ENCODE measurements around the gene TSPYL1. TPM values are rescaled to one million over a fixed set of nuclear protein-coding genes. Genes with fewer than 3 reads are reported as not detected.
"Not testable (repeated sequence)": the region's sequence is repeated elsewhere in the genome, so short reads cannot be mapped to it uniquely, and the experiment has no call there.

The TSPYL1 gene
- total RNA-seq, 1 donor from 2014 or later: 205 TPM

DNA sequence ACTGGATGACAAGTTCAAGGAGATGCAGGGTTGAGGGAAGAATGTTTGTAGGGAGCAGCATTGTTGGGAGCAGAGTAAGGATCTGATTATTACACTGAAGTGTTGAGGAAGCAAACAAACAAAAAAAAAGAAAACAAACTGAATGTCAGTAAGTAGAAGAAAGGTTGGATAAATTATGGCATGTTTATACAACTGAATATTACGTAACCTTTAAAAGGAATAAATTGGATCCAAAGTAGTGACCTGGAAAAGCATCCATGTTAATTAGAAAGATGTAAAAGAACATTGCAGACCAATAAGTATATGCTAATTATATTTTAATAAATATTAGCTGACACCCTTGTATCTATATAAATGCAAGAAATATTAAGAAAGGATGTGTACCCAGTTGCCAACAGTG, 12.8 kb upstream of the TSPYL1 start:
- DNase-seq: no peak

GRCh38 chr6:116291701-116292396, 12.1 kb upstream of the TSPYL1 start:
- DNase-seq: no peak

GRCh38 chr6:116290799-116291198, 11.1 kb upstream of the TSPYL1 start:
- no peak for DNase-seq

DNA sequence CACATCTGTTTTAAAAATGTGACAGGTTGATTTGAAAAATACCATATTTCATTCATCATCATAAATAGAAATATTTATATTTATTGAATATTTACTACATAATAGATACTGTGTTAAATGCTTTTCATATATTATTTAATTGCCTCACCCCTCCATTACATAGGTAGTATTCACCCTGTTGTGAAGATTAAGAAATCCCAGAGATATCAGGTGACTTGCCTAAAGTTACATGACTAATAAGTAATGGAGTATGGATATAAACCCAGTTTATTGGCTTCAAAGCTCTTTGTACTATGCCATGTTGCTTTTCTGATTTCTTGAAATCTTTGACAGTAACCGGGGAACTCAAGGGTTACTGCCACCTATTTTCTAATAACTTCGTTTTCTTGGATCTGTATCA, 10.1 kb upstream of the TSPYL1 start:
- no peak for DNase-seq

- no peak for DNase-seq
Observed at GRCh38 chr6:116287689-116288282, 8.1 kb upstream of the TSPYL1 start.

GRCh38 chr6:116286773-116287358, 7.1 kb upstream of the TSPYL1 start:
- DNase-seq: no peak

DNA sequence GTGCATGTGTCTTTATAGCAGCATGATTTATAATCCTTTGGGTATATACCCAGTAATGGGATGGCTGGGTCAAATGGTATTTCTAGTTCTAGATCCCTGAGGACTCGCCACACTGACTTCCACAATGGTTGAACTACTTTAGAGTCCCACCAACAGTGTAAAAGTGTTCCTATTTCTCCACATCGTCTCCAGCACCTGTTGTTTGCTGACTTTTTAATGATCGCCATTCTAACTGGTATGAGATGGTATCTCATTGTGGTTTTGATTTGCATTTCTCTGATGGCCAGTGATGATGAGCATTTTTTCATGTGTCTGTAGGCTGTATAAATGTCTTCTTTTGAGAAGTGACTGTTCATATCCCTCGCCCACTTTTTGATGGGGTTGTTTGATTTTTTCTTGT, 5.3 kb upstream of the TSPYL1 start:
- not testable (repeated sequence) for DNase-seq

DNA sequence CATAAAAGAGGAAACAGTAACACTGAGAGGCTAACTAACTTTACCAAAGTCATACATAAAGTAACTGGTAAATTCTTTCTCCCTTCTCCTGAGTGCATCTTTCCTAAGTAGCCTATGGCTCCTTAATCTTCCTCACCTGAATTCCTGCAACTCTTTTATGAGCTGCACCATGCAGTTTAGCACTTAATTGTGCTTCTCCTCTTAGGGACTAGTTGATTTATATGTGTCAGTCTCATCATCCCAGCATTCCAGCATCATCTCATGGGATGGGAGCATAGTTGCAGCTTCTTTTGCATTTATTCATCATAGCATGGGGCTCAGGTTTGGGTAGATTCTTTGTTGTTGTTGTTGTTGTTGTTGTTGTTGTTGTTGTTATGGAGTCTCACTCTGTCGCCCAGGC, 3.5 kb upstream of the TSPYL1 start:
- DNase-seq: no peak

DNA sequence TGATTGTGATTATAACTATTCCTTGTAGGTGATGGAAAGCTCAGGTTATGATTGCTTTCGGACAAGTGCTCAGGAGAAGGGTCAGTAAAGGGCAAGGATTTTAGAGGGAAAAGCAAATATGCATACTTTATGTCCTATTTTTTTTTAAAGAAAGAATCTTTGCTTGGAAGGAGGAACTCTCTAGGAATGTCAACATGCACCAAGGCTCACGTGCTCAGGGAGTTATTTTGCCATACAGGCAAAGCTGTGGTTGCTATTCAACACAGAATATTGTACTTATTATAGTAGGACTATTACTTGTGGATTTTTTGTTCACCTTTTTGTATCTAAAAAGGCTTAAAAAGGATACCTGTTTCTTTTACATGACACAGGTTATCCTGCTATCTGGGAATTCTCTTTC, 3.0 kb upstream of the TSPYL1 start:
- no peak for DNase-seq

DNA sequence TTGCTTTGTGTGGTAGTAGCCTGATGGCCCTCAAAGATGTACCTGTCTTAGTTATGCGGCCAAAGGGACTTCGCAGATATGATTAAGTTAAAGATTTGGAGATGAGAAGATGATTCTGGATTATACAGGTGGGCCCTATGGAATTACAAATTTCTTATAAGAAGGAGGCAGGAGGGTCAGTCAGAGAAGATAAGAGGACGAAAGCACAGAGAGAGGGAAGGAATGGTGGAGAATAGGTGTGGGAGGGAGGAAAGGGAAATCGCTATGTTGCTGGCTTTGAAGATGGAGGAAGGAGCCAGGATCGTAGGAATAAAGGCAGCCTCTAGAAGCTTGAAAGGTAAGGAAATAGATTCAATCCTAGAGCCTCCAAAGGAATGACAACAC, 1.2 kb upstream of the TSPYL1 start:
- DNase-seq: no peak

GRCh38 chr6:116280161-116280932, 617 bp upstream of the TSPYL1 start:
- no peak for DNase-seq

DNA sequence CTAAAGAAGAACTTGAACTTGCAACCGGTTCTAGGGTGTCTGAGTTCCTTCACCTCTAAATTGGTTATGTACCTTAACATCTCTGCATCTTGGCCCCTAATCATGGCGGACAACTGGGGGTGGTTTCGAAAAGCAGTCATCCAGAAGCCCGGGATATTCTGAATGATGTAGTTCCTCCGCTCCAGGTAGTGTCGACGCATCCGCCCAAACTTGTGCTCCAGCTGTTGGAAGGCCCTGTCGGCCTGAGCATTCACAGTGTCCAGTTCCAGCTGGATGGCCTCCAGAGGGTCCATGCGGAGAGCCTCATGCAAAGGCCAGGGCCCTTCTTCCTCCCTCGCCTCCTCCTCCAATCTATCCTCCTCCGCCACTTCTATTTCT, 887 bp downstream of the TSPYL1 start:
- no peak for DNase-seq

DNA sequence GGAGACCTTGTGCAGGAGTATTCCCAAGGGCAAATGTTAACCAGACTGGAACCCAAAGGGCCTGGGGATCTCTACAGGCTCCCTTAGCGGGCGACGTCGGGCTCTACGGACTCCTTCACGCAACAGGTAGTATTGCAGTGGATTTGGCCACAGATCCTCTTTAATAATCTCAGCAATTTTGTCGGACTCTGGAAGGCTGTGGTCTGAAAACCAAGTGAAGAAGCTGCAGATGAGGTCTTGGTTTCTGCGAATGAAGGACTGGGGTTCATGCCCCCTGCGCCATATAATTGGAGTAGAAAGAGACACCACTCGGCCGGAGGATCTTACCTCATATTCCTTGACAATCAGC, 1.3 kb downstream of the TSPYL1 start:
- DNase-seq: no peak

- DNase-seq: no peak
Observed at GRCh38 chr6:116277124-116277523, 2.6 kb downstream of the TSPYL1 start.

- DNase-seq: no peak
Observed at GRCh38 chr6:116271149-116271708, 8.5 kb downstream of the TSPYL1 start.

GRCh38 chr6:116268589-116269293, 11.0 kb downstream of the TSPYL1 start:
- DNase-seq: no peak

DNA sequence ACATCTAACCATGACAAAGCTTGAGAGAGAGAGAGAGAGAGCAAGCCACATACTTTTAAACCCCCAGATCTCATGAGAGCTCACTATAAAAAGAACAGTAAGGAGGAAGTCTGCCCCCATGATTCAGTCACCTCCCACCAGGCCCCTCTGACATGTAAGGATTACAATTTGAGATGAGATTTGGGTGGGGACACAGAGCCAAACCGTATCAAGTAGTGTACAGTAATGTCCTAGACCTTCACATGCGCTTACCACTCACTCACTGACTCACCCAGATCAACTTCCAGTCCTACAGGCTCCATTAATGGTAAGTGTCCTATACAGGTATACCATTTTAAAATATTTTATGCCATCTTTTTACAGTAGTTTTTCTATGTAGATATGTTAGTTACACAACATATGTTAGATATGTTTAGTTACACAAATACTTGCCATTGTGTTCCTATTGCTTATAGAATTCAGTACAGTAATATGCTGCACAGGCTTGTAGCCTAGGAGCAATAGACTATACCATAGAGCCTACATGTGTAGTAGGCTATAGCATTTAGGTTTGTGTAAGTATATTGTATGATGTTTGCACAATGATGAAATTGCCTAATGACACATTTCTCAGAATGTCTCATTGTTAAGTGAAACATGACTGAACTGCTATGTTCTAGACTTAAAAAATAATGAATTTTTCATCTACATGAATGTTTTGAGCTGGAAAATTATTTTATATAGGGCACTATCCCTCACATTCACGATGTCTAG, 11.7 kb downstream of the TSPYL1 start:
- DNase-seq: no peak

- DNase-seq: no peak
Observed at GRCh38 chr6:116266803-116267202, 12.9 kb downstream of the TSPYL1 start.

DNA sequence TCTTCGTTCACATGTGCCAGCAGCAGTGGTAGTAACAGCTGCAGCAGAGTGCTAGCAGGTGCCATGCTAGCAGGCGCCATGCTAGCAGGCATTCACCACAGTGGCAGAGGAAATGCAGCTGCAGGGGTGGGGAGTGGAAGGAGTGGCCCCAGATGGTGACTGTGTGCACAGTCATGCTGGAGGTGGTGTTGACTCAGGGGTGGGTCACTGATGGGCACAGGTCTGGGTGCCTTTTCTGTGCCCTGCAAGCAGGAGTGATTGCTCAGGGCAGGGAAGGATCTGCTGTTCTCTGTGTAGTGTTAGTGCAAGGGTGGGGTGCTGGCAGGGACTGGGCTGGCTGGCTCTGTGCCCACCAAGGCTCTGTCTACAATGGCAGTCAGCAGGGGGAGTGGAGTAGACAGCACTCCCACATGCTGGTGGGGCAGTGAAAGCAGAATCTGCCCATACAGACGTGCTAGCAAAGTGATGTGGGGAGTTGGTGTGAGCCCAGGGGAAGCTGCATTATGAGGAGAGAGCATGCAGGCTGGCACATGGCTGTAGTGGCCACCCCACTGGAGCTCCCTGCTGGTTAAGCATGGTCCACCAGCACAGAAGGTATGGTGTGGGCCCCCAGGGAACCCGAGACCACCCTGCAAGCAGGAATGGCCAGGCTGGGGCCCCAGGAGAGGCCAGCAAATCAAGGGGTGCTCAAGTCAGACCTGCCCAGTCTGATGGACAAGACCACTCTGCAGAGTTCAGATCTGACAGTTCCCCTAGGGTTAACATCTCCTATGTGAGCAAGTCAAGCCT, 14.5 kb downstream of the TSPYL1 start:
- no peak for DNase-seq

GRCh38 chr6:116263353-116263752, 16.4 kb downstream of the TSPYL1 start:
- no peak for DNase-seq

GRCh38 chr6:116258520-116258919, 21.2 kb downstream of the TSPYL1 start:
- no peak for DNase-seq

Data from occipital lobe (tissue), 2 donors.